Brain pericyte (primary cell): Measurements from ENCODE around the gene BTBD1.

Source experiments
- DNase-seq: peaks from one replicate; pipeline ENCODE4 v3.0.0-alpha.2; 2012; ENCODE audit warnings: low read depth, low spot score

BTBD1 gene

GRCh38 chr15:83066734-83067637 lies at the start of gene BTBD1:
Gene BTBD1 (minus strand): TSS chr15:83067252. CDS start chr15:83067151, 101 bp downstream.
- DNase-seq, result peak; percentile 53

GRCh38 chr15:83115831-83116565 lies 48.9 kb upstream of the BTBD1 start:
- no peak for DNase-seq

- DNase-seq, result no peak
Measured at GRCh38 chr15:83115410-83115809, 48.4 kb upstream of the BTBD1 start.

- DNase-seq, result no peak
Measured at GRCh38 chr15:83114856-83115255, 47.8 kb upstream of the BTBD1 start.

GRCh38 chr15:83113881-83114674 lies 47.0 kb upstream of the BTBD1 start:
- no peak for DNase-seq

GRCh38 chr15:83112956-83113299 lies 45.9 kb upstream of the BTBD1 start:
- DNase-seq, result no peak

GRCh38 chr15:83112233-83112955 lies 45.3 kb upstream of the BTBD1 start:
- no peak for DNase-seq

GRCh38 chr15:83111149-83111548 lies 44.1 kb upstream of the BTBD1 start:
- DNase-seq, result no peak

GRCh38 chr15:83110381-83110780 lies 43.3 kb upstream of the BTBD1 start:
- DNase-seq, result no peak

- no peak for DNase-seq
Measured at GRCh38 chr15:83109532-83109931, 42.5 kb upstream of the BTBD1 start.

GRCh38 chr15:83108266-83109219 lies 41.5 kb upstream of the BTBD1 start:
- DNase-seq, result no peak

GRCh38 chr15:83107841-83108181 lies 40.8 kb upstream of the BTBD1 start:
- no peak for DNase-seq

- DNase-seq, result no peak
Measured at GRCh38 chr15:83106994-83107840, 40.2 kb upstream of the BTBD1 start, which contains the start of gene TM6SF1. Gene TM6SF1 (plus strand): TSS chr15:83107645. CDS start chr15:83107681, 36 bp downstream.

GRCh38 chr15:83105440-83105839 lies 38.4 kb upstream of the BTBD1 start:
- no peak for DNase-seq

- DNase-seq, result no peak
Measured at GRCh38 chr15:83104141-83104540, 37.1 kb upstream of the BTBD1 start.

- no peak for DNase-seq
Measured at GRCh38 chr15:83102346-83102745, 35.3 kb upstream of the BTBD1 start.

GRCh38 chr15:83100097-83100646 lies 33.1 kb upstream of the BTBD1 start:
- no peak for DNase-seq

- DNase-seq, result no peak
Measured at GRCh38 chr15:83099290-83099689, 32.2 kb upstream of the BTBD1 start.

GRCh38 chr15:83098079-83098478 lies 31.0 kb upstream of the BTBD1 start:
- no peak for DNase-seq
